Pulmonary artery endothelial cell (primary cell): Measurements from ENCODE around the gene SPTLC3. TPM values are rescaled to one million over a fixed set of nuclear protein-coding genes. Genes with fewer than 3 reads are reported as not detected.

ENCODE experiments used
- DNase-seq: peaks from one replicate; pipeline ENCODE4 v3.0.0-alpha.2; 2011; ENCODE audit warnings: low read depth, low spot score
- total RNA-seq: library from RNA; depleted of rRNA; stranded (reverse); fragments of >200 nt; gene quantifications from 2 replicates; pipeline ENCODE4 v1.2.3, GENCODE V29; 2014

SPTLC3 gene
- total RNA-seq, 1 donor from 2014 or later: 0.40 TPM

DNA sequence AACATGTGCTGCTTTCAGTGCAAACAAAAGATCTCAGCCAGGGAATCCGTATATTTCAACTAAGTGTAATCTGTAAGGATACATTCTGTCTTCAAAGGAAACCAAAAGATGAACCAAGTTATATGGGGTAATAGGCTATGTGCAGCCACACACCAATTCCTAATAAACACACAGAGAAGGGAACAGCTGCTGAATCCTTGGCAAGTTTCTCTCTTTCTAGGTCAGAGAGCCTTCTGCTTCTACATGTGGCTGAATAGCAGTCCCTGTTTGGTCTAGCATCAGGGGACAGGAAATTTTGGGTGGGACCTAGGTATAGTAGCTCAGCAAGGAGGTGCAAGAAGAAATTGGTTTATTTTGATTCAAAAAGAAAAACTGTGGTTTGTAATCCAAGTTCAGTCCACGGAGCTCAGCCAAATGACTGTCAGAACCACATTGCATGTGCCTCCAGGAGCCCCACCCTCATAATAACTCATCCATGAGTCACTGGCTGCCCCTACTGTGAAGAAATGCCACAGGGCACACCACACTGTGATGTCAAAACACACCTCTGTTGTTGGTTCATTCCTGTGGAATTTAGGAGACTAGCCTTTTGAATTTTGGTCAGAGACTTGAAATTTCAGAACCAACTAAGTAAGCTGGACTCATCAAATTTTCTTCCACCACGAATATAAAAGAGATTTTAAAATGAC, 21.1 kb downstream of the SPTLC3 start:
- DNase-seq: no peak

DNA sequence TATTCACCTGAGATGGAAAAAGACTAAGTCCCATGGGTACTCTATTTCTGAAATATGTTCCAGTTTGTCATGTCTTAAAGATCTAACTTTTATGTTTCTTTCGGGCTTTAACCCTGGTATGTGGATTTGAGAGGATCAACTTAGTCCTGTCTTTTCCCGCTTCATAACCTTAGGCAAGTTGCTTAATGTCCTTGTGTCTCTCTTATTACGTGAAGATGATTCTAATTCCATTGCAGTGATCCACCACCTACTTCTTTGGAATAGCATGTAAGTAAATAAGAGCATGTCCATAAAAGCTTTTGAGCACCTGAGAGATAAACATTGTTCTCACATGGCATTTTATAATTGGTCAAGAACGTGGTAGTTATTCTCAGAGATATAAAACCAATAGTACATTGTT, 23.0 kb downstream of the SPTLC3 start:
- DNase-seq: no peak

DNA sequence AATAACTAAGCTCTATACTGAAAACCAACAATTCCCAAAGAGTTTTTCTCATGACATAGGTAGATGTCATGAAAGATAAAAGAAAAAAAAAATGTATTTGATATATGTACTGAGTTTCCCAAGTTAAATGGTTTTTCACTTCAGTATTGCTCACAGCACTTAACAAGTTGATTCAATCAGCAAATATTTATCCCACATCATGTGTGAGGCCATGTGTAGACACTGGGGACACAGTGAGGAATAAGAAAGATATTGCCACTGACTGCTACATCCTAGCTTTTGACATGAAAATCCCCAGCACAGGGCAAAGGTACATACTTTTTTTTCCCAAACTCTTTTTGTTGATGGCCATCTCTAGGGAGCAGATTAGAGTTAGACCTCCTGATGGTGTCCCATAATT, 25.3 kb downstream of the SPTLC3 start:
- DNase-seq: no peak

DNA sequence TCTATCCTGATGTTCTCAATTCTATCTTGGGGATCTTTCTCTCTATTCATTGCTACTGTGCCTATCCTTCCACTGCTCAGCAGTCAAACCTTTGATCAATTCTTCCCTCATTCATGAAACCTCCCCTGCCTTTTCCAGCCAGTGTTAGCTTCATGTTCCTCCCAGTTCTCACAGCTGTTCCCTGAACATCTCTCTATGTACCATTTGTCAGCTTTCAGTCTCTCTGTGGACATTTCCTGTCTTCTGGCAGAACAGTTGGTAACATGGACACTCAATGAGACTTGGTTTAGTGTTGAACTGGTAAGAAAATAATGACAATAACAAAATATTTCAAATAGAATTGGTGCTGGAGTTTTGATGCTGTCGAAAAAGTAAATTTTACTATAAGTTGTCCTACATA, 26.2 kb downstream of the SPTLC3 start:
- no peak for DNase-seq

DNA sequence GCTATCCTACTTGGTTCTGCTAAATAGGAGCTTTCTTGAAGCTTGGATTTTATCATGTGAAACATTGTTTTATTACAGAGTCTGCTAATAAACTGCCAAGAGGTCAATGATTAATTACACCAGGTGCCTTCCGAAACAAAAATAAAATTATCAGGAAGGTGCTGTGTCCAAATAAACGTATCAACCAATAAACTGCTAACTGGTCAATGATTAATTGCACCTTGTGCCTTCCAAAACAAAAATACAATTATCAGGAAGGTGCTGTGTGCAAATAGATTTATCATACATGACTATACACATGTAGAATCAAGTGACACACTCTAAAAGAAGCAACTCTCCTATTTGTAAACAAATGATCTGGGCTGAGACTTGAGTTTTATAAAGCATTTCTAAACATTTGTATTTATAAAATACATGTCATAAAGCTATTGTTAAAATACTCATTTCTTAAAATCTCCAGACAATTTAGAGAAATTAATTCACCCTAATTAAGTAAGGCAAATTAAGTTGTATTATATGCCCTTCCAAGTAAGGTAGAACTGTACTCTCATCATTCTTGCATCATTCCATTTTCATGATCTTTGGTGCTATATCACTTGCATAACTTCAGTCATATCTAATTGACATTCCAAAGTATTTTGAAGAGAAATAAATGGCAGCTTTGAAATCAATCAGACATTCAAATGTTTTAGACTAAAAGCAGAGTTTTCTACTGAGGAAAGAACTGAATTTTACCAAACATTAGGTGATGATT, 26.8 kb downstream of the SPTLC3 start:
- no peak for DNase-seq

DNA sequence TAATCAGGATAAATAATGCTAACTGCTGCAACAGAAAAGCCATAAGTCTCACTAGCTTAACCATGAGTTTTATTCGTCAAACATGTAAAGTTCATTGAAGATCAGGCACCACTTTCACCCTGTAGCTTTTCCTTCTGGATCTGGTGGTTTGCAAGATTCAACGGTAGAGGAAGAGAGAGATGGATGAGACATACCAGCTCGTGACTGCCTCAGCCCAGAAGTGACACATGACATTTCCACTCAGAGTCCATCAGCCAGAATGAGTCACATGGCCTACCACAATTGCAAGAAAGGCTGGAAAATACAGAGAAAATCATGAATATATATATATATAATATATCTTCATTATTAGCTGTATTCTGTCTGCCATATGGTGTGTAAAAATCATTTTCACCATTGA, 29.0 kb downstream of the SPTLC3 start:
- no peak for DNase-seq

DNA sequence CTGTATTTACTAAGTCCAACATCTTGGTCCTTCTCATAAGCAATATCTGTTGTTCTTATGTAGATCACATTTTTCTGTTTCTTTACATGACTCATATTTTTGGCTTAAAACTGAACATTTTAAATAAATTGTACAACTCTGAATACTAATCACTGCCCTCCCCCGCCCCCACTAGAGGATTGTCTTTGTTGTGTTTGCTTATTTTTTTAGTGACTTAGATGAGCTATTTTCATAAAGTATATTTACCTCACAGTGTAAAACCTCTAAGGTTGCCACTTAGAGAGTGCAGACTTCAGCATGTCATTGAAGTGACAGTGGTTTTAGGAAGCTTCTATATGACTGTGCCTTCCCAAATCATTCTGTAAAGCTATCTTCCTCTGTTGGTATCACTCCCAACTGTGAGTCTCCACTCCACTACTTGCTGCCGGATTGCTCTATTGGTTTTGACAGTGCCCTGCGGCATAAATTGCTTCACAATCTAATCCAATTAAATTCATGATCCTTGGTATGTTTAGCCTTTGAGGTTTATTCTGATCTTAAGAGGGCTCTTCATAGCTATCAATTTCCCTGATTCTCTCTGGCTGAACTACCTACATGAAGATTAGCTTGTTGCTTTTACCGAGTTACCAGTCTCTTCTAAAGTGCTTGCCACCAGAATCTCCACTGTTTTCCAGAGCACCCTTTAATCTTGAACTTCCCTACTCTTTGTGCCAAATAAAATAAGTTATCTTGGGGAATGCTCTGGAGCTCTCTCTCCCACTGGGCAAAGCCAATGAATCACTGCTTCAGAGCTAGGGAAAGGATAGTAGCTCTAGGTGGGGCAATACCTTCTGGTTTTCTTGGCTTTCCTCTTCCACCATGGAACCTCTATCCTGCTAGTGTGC, 33.0 kb downstream of the SPTLC3 start:
- no peak for DNase-seq

DNA sequence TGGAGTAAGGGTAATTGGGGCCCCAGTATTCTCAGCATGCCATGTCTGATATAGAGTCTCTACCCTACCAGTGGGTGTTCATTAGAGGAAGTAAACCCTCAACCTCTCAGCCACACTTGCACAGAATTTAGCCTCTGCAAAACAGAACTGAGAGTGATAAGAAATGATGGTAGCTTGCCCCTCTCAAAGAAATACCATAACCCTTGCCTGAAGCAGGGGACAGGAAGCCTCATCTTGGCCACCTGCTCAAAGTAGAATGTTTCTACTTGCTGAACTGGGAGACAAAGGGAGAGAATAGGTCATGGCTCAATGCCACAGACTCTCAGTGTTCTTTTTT, 33.7 kb downstream of the SPTLC3 start:
- no peak for DNase-seq

DNA sequence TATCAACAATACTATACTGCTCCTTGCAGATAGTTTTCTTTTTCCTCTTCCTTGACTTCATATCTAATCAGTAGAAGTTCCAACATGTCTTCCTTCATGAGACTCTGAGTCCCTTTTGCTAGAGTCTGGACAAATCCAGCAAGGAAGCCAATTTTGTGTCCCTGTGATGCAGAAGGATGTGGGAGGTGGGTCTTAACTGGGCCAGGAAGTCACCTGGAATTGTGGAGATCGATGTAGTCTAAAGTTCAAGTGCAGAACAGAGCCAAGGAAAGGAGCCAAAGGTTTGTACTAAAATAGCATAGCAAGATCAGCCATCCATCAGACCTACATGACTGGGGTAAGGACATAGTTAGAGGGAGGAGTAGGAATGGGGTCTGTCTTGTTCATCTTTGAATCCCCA, 37.6 kb downstream of the SPTLC3 start:
- DNase-seq: no peak

DNA sequence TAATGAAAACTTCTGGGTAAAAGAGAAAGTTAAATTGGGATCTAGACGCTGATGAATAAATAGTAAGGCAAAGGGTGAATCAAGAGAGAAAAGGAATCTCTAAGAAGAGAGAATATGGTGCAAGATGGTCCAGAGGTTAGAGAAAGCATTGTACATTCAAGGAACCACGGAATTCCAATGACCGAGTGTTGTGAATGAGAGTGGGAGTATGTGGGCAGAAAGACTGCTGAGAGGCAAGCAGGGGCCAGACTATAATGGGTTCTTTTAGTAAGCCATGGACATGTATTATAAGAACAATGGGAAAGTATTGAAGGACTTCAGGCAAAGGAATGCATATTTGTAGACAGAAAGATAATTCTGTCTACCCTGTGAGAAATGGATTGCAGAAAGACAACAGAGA, 45.2 kb downstream of the SPTLC3 start:
- no peak for DNase-seq

DNA sequence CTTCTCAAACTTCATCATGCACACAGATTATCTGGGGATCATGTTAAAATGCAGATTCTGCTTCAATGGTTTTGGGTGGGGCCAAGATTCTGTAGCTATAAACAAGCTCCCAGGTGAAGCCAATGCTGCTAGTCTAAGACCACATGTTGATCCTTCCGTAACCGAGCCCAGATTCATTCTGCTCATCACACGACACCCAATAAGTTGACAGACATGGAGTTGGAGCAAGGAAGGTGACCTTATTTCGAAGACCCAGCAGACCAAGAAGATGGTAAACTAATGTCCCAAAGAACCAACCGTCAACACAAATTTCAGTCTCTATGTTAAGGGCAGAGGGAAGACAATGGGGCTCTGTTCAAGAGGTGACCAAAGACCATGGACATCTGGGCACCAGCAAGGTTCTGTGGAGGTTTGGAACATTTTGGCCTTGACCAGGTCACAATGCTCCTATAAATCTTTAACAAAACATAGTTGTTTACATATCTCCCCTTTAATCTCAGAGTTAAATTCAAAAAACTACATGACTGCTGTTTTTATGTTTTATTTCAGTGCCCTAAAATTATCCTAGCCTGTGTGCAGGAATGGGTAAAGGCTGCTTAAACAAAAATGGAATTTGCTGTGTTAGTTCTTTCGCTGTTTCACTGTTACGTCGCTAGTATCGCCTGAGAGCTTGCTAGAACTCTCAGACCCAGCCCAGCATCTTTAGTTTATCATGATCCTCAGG, 50.1 kb downstream of the SPTLC3 start:
- no peak for DNase-seq

DNA sequence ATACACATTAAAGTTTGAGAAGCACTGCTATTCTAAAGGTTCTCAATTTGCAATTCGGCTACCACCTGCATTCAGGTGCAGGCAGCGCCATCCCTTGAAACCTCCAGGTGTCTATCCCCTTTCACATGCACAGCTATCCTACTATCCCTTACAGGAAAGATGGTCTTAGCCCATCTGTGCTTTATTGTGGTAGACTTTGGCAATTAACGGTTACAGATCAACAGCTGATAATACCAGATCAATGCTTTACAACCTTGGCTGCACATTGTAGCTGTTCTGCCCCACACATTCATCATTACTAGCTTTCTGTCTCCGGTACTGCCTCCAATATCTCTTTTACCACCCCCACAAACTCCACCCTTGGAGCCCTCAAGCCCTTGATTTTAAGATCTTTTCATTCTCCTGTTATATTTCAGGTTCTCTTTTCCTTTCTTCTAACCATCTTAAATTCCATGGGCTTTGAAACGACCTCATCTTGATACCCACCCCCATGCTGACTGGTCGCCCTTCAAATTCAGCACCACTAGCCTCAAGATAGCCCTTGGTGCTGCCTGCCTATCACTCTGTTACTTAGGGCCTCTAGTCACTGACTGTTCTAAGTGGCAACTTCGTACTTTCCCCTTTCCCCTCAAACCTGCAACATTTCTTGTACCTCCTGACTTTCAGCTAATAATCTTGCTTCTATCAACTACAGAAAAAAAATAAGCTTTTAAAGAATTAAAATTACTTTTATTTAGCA, 50.8 kb downstream of the SPTLC3 start:
- no peak for DNase-seq

DNA sequence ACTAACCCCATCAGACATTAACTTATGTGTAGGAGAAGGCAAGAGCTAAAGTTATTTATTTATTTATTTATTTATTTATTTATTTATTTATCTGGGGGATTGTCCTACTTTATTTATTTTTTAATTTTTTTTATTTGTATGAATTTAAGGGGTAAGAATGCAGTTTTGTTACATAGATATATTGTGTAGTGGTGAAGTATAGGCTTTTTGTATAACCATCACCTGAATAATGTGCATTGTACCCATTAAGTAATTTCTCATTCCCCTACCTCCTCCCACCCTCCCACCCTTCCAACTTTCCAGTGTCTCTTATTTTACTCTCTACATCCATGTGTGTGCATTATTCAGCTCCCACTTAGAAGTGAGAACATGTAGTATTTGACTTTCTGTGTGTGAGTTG, 51.6 kb downstream of the SPTLC3 start:
- DNase-seq: no peak

DNA sequence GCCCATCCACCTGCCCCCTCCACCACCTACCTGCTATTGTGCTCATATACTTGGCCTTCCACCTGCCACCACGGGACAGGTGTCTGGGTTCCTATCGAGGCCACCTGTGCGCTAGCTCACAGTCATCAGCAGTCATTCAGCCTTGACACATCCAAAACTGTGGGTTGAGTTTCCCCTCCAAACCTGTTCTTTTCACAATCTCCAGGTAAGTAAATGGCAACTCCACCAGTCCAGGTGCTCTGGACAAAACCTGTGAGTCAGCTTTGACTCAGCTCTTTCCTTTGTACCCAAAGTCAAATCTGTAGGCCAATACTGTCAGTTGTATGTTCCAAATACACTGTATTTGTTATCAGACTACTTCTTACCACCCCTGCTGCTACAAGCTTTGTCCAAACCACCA, 52.6 kb downstream of the SPTLC3 start:
- DNase-seq: no peak

DNA sequence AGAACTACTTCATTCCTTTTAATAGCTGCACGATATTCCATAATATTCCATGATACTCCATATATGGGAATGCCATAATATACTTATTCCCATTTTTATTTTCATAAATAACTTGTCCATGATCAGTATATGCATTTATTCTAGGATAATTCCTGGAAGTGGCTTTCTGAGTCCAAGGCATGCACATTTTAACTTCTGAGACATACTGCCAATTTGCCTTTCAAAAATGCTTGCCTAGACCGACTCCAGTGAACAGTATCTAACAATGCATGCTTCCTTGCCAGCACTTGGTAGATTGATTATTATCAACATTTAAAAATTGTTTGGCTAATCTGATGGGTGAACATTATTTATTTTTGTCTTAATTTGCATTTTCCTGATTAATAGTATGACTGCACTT, 54.0 kb downstream of the SPTLC3 start:
- DNase-seq: no peak

DNA sequence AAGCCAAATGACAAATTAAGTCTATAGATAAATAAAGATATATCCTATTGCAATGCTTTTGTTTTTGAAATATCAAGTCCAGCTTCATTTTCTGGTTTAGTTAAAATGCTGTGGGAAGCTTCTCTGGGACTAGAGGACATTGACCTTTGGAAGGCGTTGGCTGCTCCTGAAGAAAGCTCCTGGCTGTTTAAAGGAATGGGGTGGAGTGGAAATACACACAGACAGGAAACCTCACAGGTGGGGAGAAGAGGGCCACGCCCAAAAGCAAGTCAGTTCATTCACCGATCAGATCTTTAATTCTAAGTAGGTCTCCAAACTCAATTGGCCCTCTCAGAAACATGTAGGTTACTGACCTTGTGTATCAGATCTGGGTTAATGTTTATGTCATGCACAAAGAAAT, 59.6 kb downstream of the SPTLC3 start:
- DNase-seq: no peak

DNA sequence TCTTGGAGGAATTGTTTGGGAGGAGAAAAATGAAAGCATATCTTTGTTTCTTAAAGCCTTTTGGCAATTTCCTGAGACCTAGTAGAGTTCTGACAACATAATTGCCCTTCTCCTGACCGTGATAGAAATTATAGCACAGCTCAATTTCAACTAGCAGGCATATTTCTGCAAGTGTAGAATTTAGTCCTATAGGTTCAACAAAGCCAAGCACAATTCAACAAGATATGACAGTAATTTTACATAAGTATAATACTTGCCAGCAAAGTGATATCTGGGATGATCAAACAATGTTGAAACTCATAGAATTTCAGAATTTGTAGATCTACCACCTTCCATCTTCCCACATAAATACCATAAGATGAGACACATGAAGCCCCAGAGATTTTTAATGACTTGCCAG, 73.1 kb downstream of the SPTLC3 start:
- DNase-seq: no peak

DNA sequence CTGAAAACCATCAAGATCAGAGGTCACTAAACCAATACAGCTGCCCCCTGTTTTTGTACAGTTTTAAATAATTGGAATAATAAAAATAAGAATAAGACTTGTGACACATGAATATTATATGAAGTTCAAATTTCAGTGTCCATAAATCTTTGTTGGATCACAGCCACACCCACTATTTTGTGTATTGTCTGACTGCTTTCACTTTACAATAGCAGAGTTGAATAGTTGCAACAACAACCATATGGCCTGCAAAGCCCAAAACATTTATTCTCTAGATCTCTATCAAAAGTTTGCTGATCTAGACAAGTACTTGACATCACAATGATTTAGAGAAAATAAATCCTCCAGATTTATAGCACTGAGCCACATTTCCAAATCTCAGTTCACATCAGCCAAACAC, 73.6 kb downstream of the SPTLC3 start:
- no peak for DNase-seq

DNA sequence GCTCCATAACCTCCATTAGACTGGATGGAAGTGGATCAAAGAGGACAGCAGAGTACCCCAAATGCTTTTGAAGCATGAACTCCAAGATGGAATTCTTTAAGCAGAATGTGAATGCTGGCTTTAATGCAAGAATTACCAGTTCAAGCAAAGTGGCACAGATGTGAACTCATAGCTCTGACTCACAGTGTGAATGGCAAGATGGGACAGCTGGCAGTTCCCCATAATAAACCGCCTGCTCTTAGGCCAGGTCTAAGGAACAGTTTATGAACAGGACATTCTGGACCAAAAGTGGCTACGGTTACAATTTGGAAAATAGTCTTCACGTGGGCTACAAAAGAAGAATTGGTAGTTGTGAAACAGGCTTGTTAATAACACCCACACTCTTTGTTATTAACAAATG, 76.5 kb downstream of the SPTLC3 start:
- no peak for DNase-seq

DNA sequence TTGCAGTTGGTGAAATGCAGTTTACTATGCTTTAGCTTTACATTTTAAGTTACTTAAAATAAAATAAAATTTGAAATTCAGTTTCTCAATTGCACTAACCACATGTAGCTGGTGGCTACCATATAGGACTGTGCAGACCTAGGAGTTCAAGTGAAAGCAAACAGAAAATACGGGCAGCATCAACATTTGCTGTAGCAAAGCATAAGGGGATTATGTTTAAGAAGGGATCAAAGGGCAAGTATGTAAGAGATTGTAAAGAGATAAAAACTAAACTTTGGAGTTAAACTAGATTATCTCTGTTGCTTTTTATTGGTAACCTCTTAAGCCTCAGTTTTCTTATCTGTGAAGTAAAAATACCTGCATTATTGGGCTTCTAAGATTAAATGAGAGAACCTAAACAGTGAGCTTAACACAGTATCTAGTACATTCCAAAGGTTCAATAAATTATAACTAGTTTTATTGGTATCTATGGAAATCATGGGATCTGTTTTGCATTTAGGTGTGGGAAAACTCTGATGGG, 81.2 kb downstream of the SPTLC3 start:
- DNase-seq: no peak

DNA sequence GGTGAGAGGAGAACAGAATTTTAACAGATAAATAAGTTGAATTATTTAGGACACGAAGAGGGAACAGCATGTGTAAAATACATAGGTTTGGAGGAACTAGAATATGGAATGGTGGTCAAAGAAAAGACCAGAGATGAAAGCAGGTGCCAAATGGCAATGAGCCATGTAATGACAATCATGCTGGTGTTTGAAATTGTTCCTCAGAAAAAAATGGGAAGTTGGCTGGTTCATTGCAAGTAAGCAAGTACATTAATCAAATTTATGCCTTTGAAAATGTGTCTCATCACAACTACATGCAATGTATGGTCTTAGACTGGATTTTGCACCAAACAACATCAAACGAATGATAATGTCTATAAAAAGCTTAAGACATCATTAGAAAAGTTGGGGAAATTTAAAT, 83.3 kb downstream of the SPTLC3 start:
- no peak for DNase-seq
